HG03025 (cell line): ENCODE results near the gene KRT222.

Experiments used
- ATAC-seq: cut with Tn5 transposase; IDR thresholded peaks from one replicate; pipeline ENCODE4 v1.9.1; 2021; ENCODE audit warnings: mild to moderate bottlenecking, moderate library complexity; ENCODE audit not compliant: unreplicated experiment, low FRiP score

Gene KRT222

DNA sequence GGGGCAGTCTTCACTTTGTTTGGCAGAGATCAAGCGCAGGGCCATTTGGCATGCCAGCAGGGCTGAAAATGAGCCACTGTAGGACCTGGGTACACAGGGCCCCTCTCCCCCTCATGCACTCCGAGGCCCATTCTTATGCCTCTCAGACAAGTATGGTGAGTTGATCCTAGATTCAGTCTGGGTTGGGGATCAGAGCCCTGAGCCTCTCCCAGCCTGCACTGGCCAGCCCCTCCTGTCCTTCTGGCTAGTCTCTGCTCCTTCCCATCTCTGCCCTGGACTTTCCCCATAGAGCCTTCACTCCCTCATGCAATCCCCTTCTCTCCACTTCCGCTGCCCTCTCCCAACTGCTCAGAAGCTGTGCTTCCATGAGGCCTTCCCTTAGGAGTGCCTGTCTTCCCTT is 48.4 kb downstream of the KRT222 start:
- ATAC-seq, result no peak

- ATAC-seq, result no peak
Measured at GRCh38 chr17:40615841-40616476, 49.0 kb downstream of the KRT222 start.

DNA sequence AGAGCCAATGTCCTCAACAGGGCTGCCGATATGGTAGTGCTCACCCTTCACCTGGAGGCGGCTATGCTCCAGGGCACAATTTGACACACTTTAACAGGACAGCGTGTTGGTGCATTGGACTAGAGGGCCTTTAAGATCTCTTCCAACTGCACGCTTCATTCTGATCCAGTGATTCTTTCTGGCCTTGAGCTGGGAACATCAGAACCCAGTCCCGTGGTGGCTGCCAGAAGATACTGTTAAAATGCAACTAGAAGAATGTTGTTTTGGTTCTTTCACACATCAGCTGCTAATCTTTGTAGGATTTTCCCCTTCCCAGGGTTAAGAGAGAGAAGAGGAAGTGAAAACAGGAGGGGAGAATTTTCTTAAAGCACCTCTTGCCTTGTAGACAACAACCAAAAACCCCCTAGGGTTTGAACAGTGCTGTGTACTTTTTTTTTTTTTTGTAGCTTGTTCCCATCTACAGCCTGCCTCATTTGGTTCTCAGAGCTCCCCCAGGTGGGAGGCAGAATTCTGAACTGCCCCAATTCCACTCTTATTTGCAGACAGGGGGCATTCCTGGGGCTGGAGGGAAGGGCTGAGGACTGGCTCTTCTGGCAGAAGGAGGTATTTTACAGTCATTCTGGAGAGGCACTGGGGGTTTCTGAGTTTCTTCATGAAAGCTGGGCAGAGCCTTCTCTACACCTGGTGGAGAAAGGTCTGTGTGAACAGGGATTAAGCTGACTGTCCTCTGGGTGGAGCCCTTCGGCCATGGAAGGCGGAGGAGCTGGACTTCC is 49.7 kb downstream of the KRT222 start:
- peak; percentile 41 for ATAC-seq

GRCh38 chr17:40614431-40615067 is 50.4 kb downstream of the KRT222 start:
- ATAC-seq, result peak; percentile 15

GRCh38 chr17:40613467-40614154 is 51.4 kb downstream of the KRT222 start:
- ATAC-seq, result no peak

GRCh38 chr17:40612599-40613244 is 52.3 kb downstream of the KRT222 start:
- no peak for ATAC-seq

GRCh38 chr17:40611840-40612474 is 53.0 kb downstream of the KRT222 start:
- no peak for ATAC-seq

DNA sequence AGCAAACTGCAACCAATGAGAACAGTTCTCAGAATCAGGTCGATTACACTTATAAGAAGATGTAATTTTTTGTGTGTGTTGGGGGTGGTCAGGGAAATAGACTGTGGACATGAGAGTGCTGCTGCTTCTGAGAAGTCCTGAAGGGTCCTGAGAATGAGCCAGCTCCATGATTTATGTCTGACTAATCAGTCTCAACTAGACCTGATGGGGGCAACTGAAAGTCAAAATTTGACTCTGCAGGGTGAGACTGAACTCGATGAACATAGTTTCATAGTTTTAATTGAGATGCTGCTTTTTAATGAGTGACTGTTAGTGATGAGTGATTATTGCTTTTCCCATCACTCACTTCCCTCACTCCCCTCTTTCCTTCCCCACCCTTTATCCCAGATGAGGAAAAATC is 54.6 kb downstream of the KRT222 start:
- no peak for ATAC-seq

- no peak for ATAC-seq
Measured at GRCh38 chr17:40608061-40608581, 56.9 kb downstream of the KRT222 start.

DNA sequence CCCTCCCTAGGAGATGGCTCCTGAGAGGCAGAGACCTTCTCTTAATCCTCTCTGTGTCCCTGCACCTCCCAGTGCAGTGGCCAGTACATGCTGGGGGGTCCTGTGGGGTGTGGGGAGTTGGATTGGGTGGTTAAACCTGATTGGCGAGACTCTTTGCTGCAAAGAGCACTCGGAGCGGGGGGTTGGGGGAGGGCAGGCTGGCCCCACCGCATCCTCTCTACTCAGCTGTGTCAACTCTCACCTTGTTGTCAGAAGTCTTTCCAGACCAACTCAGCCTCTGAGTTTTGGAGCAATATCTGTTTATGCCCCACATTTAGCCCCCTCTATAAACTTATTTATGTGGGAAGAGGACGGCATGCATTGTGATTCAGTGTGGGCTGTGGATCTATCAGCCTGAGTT is 57.3 kb downstream of the KRT222 start:
- no peak for ATAC-seq

GRCh38 chr17:40606548-40607353 is 58.2 kb downstream of the KRT222 start:
- no peak for ATAC-seq

DNA sequence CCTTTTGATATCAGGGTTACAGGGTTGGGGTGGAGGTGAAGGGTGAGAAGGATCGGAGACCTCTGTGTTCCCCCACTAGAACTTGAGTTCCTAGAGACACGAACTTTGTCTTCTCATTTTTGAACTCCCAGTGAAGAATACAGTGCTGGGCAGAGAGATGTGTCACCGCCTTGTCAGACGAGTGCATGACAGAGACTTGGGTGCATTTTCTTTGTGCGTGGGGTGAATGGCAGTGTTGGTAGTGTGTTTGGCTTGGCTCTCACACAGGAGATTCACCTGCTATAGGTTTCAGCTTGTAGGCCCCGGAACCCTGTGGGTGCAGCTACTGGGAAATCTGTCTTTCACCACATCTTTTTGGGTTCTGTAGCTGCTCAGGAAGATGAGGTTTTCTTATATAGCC is 59.7 kb downstream of the KRT222 start:
- ATAC-seq, result no peak
